Endothelial cell of umbilical vein (primary cell): ENCODE measurements around the gene HAP1. TPM values are rescaled to one million over a fixed set of nuclear protein-coding genes. Genes with fewer than 3 reads are reported as not detected.

Source experiments
- BruUV-seq: library from RNA; stranded (reverse); fragments of 400-500 nt; replicated peaks from 2 replicates; lab custom pipeline; 2021; lab: Mats Ljungman, UMichigan
- CTCF ChIA-PET: fragments of 300-600, 350-600 bp; sonication (Branson Sonifier 250); formaldehyde crosslinking; loops from one replicate; lab custom pipeline; 2021; ENCODE audit warnings: antibody characterized with exemption, inconsistent platforms; lab: Charles Lee
- POLR2A ChIA-PET: fragments of 300-600, 350-600 bp; sonication (Branson Sonifier 250); formaldehyde crosslinking; loops from one replicate; lab custom pipeline; 2021; ENCODE audit warnings: antibody characterized with exemption, inconsistent platforms; lab: Charles Lee
- DNase-seq: peaks from one replicate; pipeline ENCODE4 v3.0.0-alpha.2; 2011; ENCODE audit warnings: low read depth, low spot score
- FAIRE-seq: peaks from 2 replicates; lab custom pipeline; 2011; peaks lifted over from hg19 to GRCh38; lab: Jason Lieb, UNC
- H2AFZ ChIP-seq: 2 replicates; pipeline ENCODE4 v1.6.0; 2012; ENCODE audit warnings: low read depth, low read length, control low read depth, inconsistent platforms
- H3K27ac ChIP-seq: 2 replicates; pipeline ENCODE4 v1.5.1; 2011; ENCODE audit warnings: low read depth, mild to moderate bottlenecking, control low read depth, low read length, moderate library complexity; ENCODE audit not compliant: insufficient read depth
- H3K27me3 ChIP-seq, 2 experiments: 2 replicates each; pipeline versions ENCODE4 v1.6.0 to v1.6.1; 2011; ENCODE audit warnings: low read length in 2 of 2, mixed read lengths in 1 of 2; ENCODE audit not compliant: control insufficient read depth in 2 of 2, insufficient read depth in 2 of 2
- H3K36me3 ChIP-seq, 2 experiments: 2 replicates in 1 of 2; 3 replicates in 1 of 2; pipeline ENCODE4 v1.5.1; 2011; ENCODE audit warnings: low read length in 2 of 2, mild to moderate bottlenecking in 1 of 2, moderate library complexity in 1 of 2; ENCODE audit not compliant: control insufficient read depth in 2 of 2, insufficient read depth in 2 of 2; ENCODE audit errors: extremely low read depth in 1 of 2
- H3K4me1 ChIP-seq: 3 replicates; pipeline ENCODE4 v1.5.1; 2011; ENCODE audit warnings: mild to moderate bottlenecking, low read length; ENCODE audit not compliant: control insufficient read depth, insufficient read depth; ENCODE audit errors: extremely low read depth
- H3K4me2 ChIP-seq: 2 replicates; pipeline ENCODE4 v1.6.1; 2011; ENCODE audit warnings: low read length, control low read depth, mixed read lengths; ENCODE audit not compliant: insufficient read depth
- H3K4me3 ChIP-seq, 3 experiments: fragments of 200-600 bp in 1 of 3; sonication (generic), shearing (Covaris generic) in 1 of 3; replicated peaks in 1 of 3; 2 replicates each; pipeline ENCODE4 v1.5.1; 2011 to 2016; ENCODE audit warnings: control low read depth in 3 of 3, low read length in 3 of 3, mild to moderate bottlenecking in 2 of 3, inconsistent platforms in 1 of 3, low read depth in 1 of 3, moderate library complexity in 1 of 3; ENCODE audit not compliant: insufficient read depth in 1 of 3
- H3K79me2 ChIP-seq: 2 replicates; pipeline ENCODE4 v1.6.0; 2012; ENCODE audit warnings: low read length, inconsistent platforms; ENCODE audit not compliant: control insufficient read depth, insufficient read depth
- H3K9ac ChIP-seq: replicated peaks from 2 replicates; pipeline ENCODE3; 2011; ENCODE audit warnings: low read length, control low read depth; ENCODE audit not compliant: insufficient read depth; ENCODE audit errors: extremely low read depth
- H3K9me1 ChIP-seq: replicated peaks from 3 replicates; pipeline ENCODE4 v1.6.0; 2011; ENCODE audit warnings: mild to moderate bottlenecking, low read length; ENCODE audit not compliant: control insufficient read depth, insufficient read depth; ENCODE audit errors: extremely low read depth
- H3K9me3 ChIP-seq: replicated peaks from 2 replicates; pipeline ENCODE4 v1.5.1; 2012; ENCODE audit warnings: low read length, inconsistent platforms; ENCODE audit not compliant: control insufficient read depth, insufficient read depth
- H4K20me1 ChIP-seq: replicated peaks from 2 replicates; pipeline ENCODE3; 2011; ENCODE audit warnings: mild to moderate bottlenecking, low read length; ENCODE audit not compliant: control insufficient read depth, insufficient read depth; ENCODE audit errors: extremely low read depth
- EZH2 ChIP-seq: IDR thresholded peaks from 2 replicates; pipeline ENCODE4 v1.6.1; 2012; ENCODE audit warnings: borderline replicate concordance, low read depth, mild to moderate bottlenecking, moderate library complexity, low read length, inconsistent platforms; ENCODE audit not compliant: severe bottlenecking
- FOS ChIP-seq: IDR thresholded peaks from 2 replicates; pipeline ENCODE4 v1.6.1; 2011; ENCODE audit warnings: mild to moderate bottlenecking, low read length, moderate library complexity, borderline replicate concordance; ENCODE audit not compliant: insufficient read depth
- GATA2 ChIP-seq: IDR thresholded peaks from 2 replicates; pipeline ENCODE4 v1.7.0; 2011; ENCODE audit warnings: low read depth, mild to moderate bottlenecking, moderate library complexity, mixed read lengths, low read length; ENCODE audit not compliant: insufficient read length, insufficient read depth
- JUN ChIP-seq: IDR thresholded peaks from 2 replicates; pipeline ENCODE4 v1.6.1; 2011; ENCODE audit warnings: borderline replicate concordance, low read depth; ENCODE audit not compliant: insufficient read length, insufficient read depth
- MYC ChIP-seq: IDR thresholded peaks from one replicate; pipeline ENCODE4 v1.6.1; 2011; ENCODE audit warnings: mild to moderate bottlenecking, low read depth, low read length
- POLR2AphosphoS5 ChIP-seq: IDR thresholded peaks from 2 replicates; pipeline ENCODE4 v1.6.1; 2012; ENCODE audit warnings: low read depth, mild to moderate bottlenecking, control low read depth, low read length, moderate library complexity; ENCODE audit not compliant: insufficient read depth
- dilution Hi-C: fragments of 300-500 bp; cut with MboI; formaldehyde crosslinking; loops from one replicate; pipeline ENCODE4 v1.15.0; 2019; ENCODE audit warnings: low sequenced_read_pairs; ENCODE audit not compliant: extremely low pct_ligation_motif_present
- intact Hi-C: fragments of 100-400 bp; cut with micrococcal nuclease; formaldehyde crosslinking; loops from one replicate; pipeline ENCODE4 v1.10.0; 2022
- polyA plus RNA-seq, 4 experiments: library from polyadenylated mRNA; depleted of rRNA in 3 of 4; stranded (reverse) in 3 of 4; unstranded in 1 of 4; fragments of >200 nt; gene quantifications; 2 replicates each; pipeline versions ENCODE4 v1.2.1 to v1.2.3, GENCODE V29; 2011 to 2012; ENCODE audit warnings: missing spikeins in 1 of 4
- total RNA-seq: library from RNA; stranded (reverse); gene quantifications from 2 replicates; pipeline ENCODE4 v1.2.3, GENCODE V29; 2021
- TF ChIP-seq, protein P1 (sequence below), 2 donors: IDR thresholded peaks; 1 replicate in 1 of 2; 2 replicates in 1 of 2; pipeline ENCODE4 v1.5.1; 2011; ENCODE audit warnings: low read length in 2 of 2, mild to moderate bottlenecking in 2 of 2, moderate library complexity in 2 of 2, control low read depth in 1 of 2, inconsistent platforms in 1 of 2, low read depth in 1 of 2; ENCODE audit not compliant: insufficient read depth in 1 of 2; ENCODE audit errors: extremely low read depth in 1 of 2

HAP1 gene
- total and polyA plus RNA-seq, 2 donors (not counting 3 experiments of a cell fraction or from before 2014, with no cell fraction given) = 0.07 to 0.24 TPM

DNA sequence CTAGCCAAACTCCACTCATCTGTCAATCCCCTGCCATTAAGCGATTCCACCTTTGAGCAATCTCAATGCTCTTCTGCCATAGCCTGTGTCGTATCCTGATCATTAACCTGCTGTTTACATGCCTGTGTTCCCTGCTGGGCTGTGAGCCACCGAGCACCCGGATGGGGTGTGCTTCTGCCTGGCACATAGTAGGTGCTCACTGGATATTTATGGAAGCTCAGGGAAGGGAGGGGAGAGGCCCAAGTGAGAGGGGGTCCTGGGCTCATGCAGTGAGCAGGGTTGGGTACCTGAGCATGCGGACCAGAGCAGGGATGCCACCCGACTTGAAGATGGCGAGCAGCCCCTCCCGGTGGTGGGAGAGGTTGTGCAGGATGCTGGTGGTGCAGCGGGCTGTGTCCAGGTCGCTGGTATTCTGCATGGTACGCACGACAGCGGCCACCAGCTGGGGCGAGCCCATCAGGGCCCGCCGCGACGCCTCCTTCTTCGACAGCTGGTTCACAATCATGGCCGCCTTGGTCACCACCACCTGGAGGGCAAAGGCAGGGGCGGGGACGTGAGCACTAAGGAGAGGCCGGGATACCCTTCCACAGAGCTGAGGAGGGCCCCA lies 34.3 kb upstream of the HAP1 start:
- H3K9ac ChIP-seq = no peak overlapping the region
- no peaks in the 10 kb centered on the region for H4K20me1 ChIP-seq
- peaks cover 11% of the 10 kb centered on the region for H3K4me1 ChIP-seq
- no peaks in the 10 kb centered on the region for H3K9me1 ChIP-seq
- no peak overlapping the region for H2AFZ ChIP-seq
- ChIA-PET CTCF (interaction anchor here (0.5 to 5.7 kb wide), 2 partner anchors 18 to 36 kb away, joined by 3 to 25 read pairs; partner anchors contain the start of gene JUP), POLR2A (interaction anchor here (1.5 kb wide), 2 partner anchors 9 to 17 kb away, joined by 4 to 6 read pairs; no protein-coding TSS in a partner anchor)
- H3K36me3 ChIP-seq = peaks cover 12 to 65% of the 10 kb centered on the region in 2 experiments
- H3K27me3 ChIP-seq = no peaks in the 10 kb centered on the region
- intact Hi-C loops = no loop called here
- H3K4me2 ChIP-seq = no peak overlapping the region
- DNase-seq (no peak), FAIRE-seq (no peak)
- no peaks in the 10 kb centered on the region for H3K79me2 ChIP-seq
- dilution Hi-C loops = no loop called here
- BruUV-seq = TSS peak; percentile 43
- H3K27ac ChIP-seq = no peak overlapping the region
- no peaks in the 10 kb centered on the region for H3K9me3 ChIP-seq
- no peak overlapping the region for H3K4me3 ChIP-seq
- TF ChIP-seq POLR2AphosphoS5 (no peak), MYC (no peak), FOS (no peak), JUN (no peak), GATA2 (no peak), EZH2 (no peak)
- TF ChIP-seq, protein P1, sequence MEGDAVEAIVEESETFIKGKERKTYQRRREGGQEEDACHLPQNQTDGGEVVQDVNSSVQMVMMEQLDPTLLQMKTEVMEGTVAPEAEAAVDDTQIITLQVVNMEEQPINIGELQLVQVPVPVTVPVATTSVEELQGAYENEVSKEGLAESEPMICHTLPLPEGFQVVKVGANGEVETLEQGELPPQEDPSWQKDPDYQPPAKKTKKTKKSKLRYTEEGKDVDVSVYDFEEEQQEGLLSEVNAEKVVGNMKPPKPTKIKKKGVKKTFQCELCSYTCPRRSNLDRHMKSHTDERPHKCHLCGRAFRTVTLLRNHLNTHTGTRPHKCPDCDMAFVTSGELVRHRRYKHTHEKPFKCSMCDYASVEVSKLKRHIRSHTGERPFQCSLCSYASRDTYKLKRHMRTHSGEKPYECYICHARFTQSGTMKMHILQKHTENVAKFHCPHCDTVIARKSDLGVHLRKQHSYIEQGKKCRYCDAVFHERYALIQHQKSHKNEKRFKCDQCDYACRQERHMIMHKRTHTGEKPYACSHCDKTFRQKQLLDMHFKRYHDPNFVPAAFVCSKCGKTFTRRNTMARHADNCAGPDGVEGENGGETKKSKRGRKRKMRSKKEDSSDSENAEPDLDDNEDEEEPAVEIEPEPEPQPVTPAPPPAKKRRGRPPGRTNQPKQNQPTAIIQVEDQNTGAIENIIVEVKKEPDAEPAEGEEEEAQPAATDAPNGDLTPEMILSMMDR (IDR thresholded peaks at IDR 0.05; ENCODE audit: extremely low read depth in 1 of 2, insufficient read depth in 1 of 2, low read depth in 1 of 2, low read length in 2 of 2) = no peak
